Stimulated activated CD4-positive, alpha-beta T cell treated with anti-CD3 and anti-CD28 coated beads, Interleukin-2, amount 100 ng/mL, for 48 hours (primary cell): ENCODE results near the gene APOLD1.
"Not testable (repeated sequence)": the region's sequence is repeated elsewhere in the genome, so short reads cannot be mapped to it uniquely, and the experiment has no call there.

Source experiments
- DNase-seq, 2 donors: peaks; one replicate each; pipeline ENCODE4 v3.0.0-alpha.2; 2020

Gene APOLD1

GRCh38 chr12:12807970-12808702, 22.7 kb downstream of the APOLD1 start:
- DNase-seq, result peak; percentile 23 to 46

GRCh38 chr12:12810553-12811021, 25.1 kb downstream of the APOLD1 start:
- no peak for DNase-seq

- DNase-seq, result no peak
Measured at GRCh38 chr12:12811343-12811742, 25.9 kb downstream of the APOLD1 start.

GRCh38 chr12:12812174-12812573, 26.7 kb downstream of the APOLD1 start:
- no peak for DNase-seq

- no peak for DNase-seq
Measured at GRCh38 chr12:12812618-12813119, 27.2 kb downstream of the APOLD1 start.

GRCh38 chr12:12813120-12814101, 28.0 kb downstream of the APOLD1 start, which contains the start of gene DDX47:
Gene DDX47, plus strand, starts transcription at chr12:12813346. Its CDS starts 22 bp downstream, at chr12:12813368.
- peak; percentile 98 to 99 for DNase-seq

GRCh38 chr12:12817616-12818015, 32.2 kb downstream of the APOLD1 start:
- DNase-seq, result no peak

- DNase-seq, result no peak
Measured at GRCh38 chr12:12818701-12819100, 33.2 kb downstream of the APOLD1 start.

GRCh38 chr12:12819221-12819620, 33.8 kb downstream of the APOLD1 start:
- DNase-seq, result no peak

- no peak for DNase-seq
Measured at GRCh38 chr12:12819752-12820311, 34.4 kb downstream of the APOLD1 start.

- not testable (repeated sequence) for DNase-seq
Measured at GRCh38 chr12:12820376-12820775, 34.9 kb downstream of the APOLD1 start.

GRCh38 chr12:12821975-12822374, 36.5 kb downstream of the APOLD1 start:
- no peak for DNase-seq

- no peak for DNase-seq
Measured at GRCh38 chr12:12822886-12823285, 37.4 kb downstream of the APOLD1 start.

- no peak for DNase-seq
Measured at GRCh38 chr12:12823300-12823699, 37.8 kb downstream of the APOLD1 start.

GRCh38 chr12:12823811-12824210, 38.4 kb downstream of the APOLD1 start:
- no peak for DNase-seq

- no peak for DNase-seq
Measured at GRCh38 chr12:12835378-12836146, 50.1 kb downstream of the APOLD1 start.

- DNase-seq, result no peak
Measured at GRCh38 chr12:12836571-12836970, 51.1 kb downstream of the APOLD1 start.

- peak; percentile 37 to 46 for DNase-seq
Measured at GRCh38 chr12:12837025-12837812, 51.8 kb downstream of the APOLD1 start.

GRCh38 chr12:12837813-12838153, 52.3 kb downstream of the APOLD1 start:
- no peak for DNase-seq

GRCh38 chr12:12839003-12839395, 53.5 kb downstream of the APOLD1 start:
- DNase-seq, result no peak

- not testable (repeated sequence) for DNase-seq
Measured at GRCh38 chr12:12839439-12839838, 54.0 kb downstream of the APOLD1 start.
